ENCODE measurements around the gene SLC49A4. TPM values are rescaled to one million over a fixed set of nuclear protein-coding genes. Genes with fewer than 3 reads are reported as not detected.

Gene SLC49A4
- total and polyA plus RNA-seq, 3 donors from 2014 or later, result 12.4 to 23.7 (median 17.7) TPM

- WGBS, 2 donors, result 85 to 90% methylated on average over 3 of the region's 3 CpGs
- no peaks in the 10 kb centered on the region for H3K4me1 ChIP-seq
- H3K36me3 ChIP-seq (ENCODE audit: low read depth, missing control alignments), result no peaks in the 10 kb centered on the region
- H3K27ac ChIP-seq, result no peak overlapping the region
- no peak for TF ChIP-seq CTCF (IDR thresholded peaks at IDR 0.05)
- no peak for TF ChIP-seq POLR2A (IDR thresholded peaks at IDR 0.05)
- DNase-seq, result no peak
- no peaks in the 10 kb centered on the region for H3K9me3 ChIP-seq
- H3K4me3 ChIP-seq, result no peak overlapping the region
- intact Hi-C loops (cut with DNase I; ENCODE audit: low total_unique reads), result no loop called here
- no peaks in the 10 kb centered on the region for H3K27me3 ChIP-seq
These were observed 27.1 kb upstream of the SLC49A4 start for GRCh38 chr3:122767540-122768372.

- intact Hi-C loops (cut with DNase I; ENCODE audit: low total_unique reads), result no loop called here
- Histone ChIP-seq H3K9me3 (no peaks in the 10 kb centered on the region), H3K27me3 (no peaks in the 10 kb centered on the region), H3K36me3 (ENCODE audit: low read depth, missing control alignments) (no peaks in the 10 kb centered on the region), H3K27ac (no peak overlapping the region), H3K4me1 (no peaks in the 10 kb centered on the region), H3K4me3 (no peak overlapping the region)
- WGBS, 2 donors, result 90 to 91% methylated on average over 5 of the region's 5 CpGs
- TF ChIP-seq POLR2A (IDR thresholded peaks at IDR 0.05), result no peak
- TF ChIP-seq CTCF (IDR thresholded peaks at IDR 0.05), result no peak
- no peak for DNase-seq
These were observed 24.2 kb upstream of the SLC49A4 start for GRCh38 chr3:122770521-122771202.

GRCh38 chr3:122772827-122773226, 22.0 kb upstream of the SLC49A4 start:
- Histone ChIP-seq H3K4me3 (no peak overlapping the region), H3K36me3 (ENCODE audit: low read depth, missing control alignments) (no peaks in the 10 kb centered on the region), H3K4me1 (no peaks in the 10 kb centered on the region), H3K27me3 (no peaks in the 10 kb centered on the region), H3K27ac (no peak overlapping the region), H3K9me3 (no peaks in the 10 kb centered on the region)
- TF ChIP-seq POLR2A (IDR thresholded peaks at IDR 0.05) (no peak), CTCF (IDR thresholded peaks at IDR 0.05) (no peak)
- WGBS, 2 donors, result 83 to 100% methylated on average over 1 of the region's 1 CpG
- DNase-seq, result no peak
- intact Hi-C loops (cut with DNase I; ENCODE audit: low total_unique reads), result no loop called here

GRCh38 chr3:122773944-122774509, 20.8 kb upstream of the SLC49A4 start:
- H3K4me1 ChIP-seq, result no peaks in the 10 kb centered on the region
- no peaks in the 10 kb centered on the region for H3K36me3 ChIP-seq (ENCODE audit: low read depth, missing control alignments)
- intact Hi-C loops (cut with DNase I; ENCODE audit: low total_unique reads), result no loop called here
- DNase-seq, result no peak
- H3K27ac ChIP-seq, result no peak overlapping the region
- WGBS, 2 donors, result 84 to 96% methylated on average over 3 of the region's 3 CpGs
- no peak overlapping the region for H3K4me3 ChIP-seq
- no peak for TF ChIP-seq POLR2A (IDR thresholded peaks at IDR 0.05)
- TF ChIP-seq CTCF (IDR thresholded peaks at IDR 0.05), result no peak
- no peaks in the 10 kb centered on the region for H3K9me3 ChIP-seq
- no peaks in the 10 kb centered on the region for H3K27me3 ChIP-seq

Data from testis (tissue), 3 donors.